GM12878 (cell line): Measurements from ENCODE around the gene UBC. TPM values are rescaled to one million over a fixed set of nuclear protein-coding genes. Genes with fewer than 3 reads are reported as not detected.

ENCODE experiments used
- CREM ChIP-seq: IDR thresholded peaks from 2 replicates; pipeline ENCODE4 v1.6.1; 2014; ENCODE audit warnings: antibody characterized with exemption, low read depth
- CTCF ChIP-seq, 3 experiments: IDR thresholded peaks in 2 of 3; conservative IDR thresholded peaks in 1 of 3; 2 replicates each; pipeline ENCODE4 v1.5.1; 2011; ENCODE audit warnings: low read depth in 3 of 3, low read length in 3 of 3, mild to moderate bottlenecking in 3 of 3, control low read depth in 2 of 3, moderate library complexity in 2 of 3, inconsistent platforms in 1 of 3, mixed read lengths in 1 of 3; ENCODE audit not compliant: control insufficient read depth in 2 of 3, insufficient read depth in 1 of 3; ENCODE audit errors: extremely low read depth in 1 of 3
- EP300 ChIP-seq, 2 experiments: fragments of 150-350 bp in 1 of 2; IDR thresholded peaks; 2 replicates each; pipeline ENCODE4 v1.6.1; 2011 to 2012; ENCODE audit warnings: low read depth in 2 of 2, low read length in 2 of 2, borderline replicate concordance in 1 of 2, improper control_type of control experiment in 1 of 2, inconsistent platforms in 1 of 2; ENCODE audit not compliant: control insufficient read depth in 1 of 2
- FOS ChIP-seq: IDR thresholded peaks from 3 replicates; pipeline ENCODE4 v1.6.1; 2011; ENCODE audit warnings: borderline replicate concordance; ENCODE audit not compliant: insufficient read length; ENCODE audit errors: extremely low read depth
- MTA2 ChIP-seq: fragments of 450-650 bp; IDR thresholded peaks from 2 replicates; pipeline ENCODE4 v1.6.1; 2016; ENCODE audit warnings: low read depth, mild to moderate bottlenecking, moderate library complexity
- NRF1 ChIP-seq: conservative IDR thresholded peaks from 2 replicates; pipeline ENCODE4 v1.6.1; 2011; ENCODE audit warnings: mild to moderate bottlenecking, low read depth, low read length, improper control_type of control experiment
- RELB ChIP-seq: fragments of 450-650 bp; IDR thresholded peaks from 2 replicates; pipeline ENCODE4 v1.6.1; 2017; ENCODE audit warnings: low read depth, mild to moderate bottlenecking, moderate library complexity
- SPI1 ChIP-seq: IDR thresholded peaks from 2 replicates; pipeline ENCODE4 v1.6.1; 2011; ENCODE audit warnings: low read depth, mild to moderate bottlenecking, low read length, moderate library complexity, borderline replicate concordance; ENCODE audit not compliant: insufficient read depth
- SUPT20H ChIP-seq: IDR thresholded peaks from 2 replicates; pipeline ENCODE4 v1.6.1; 2011; ENCODE audit warnings: low read depth, mild to moderate bottlenecking, low read length, moderate library complexity, borderline replicate concordance; ENCODE audit not compliant: control insufficient read depth
- SUZ12 ChIP-seq: fragments of 200-600 bp; sonication (generic); IDR thresholded peaks from one replicate; pipeline ENCODE4 v1.6.1; 2018; ENCODE audit warnings: antibody characterized with exemption, mild to moderate bottlenecking; ENCODE audit not compliant: unreplicated experiment
- YY1 ChIP-seq: IDR thresholded peaks from 2 replicates; pipeline ENCODE4 v1.6.1; 2011; ENCODE audit warnings: low read depth, mild to moderate bottlenecking, low read length
- ZSCAN29 ChIP-seq: fragments of 450-650 bp; IDR thresholded peaks from 2 replicates; pipeline ENCODE4 v1.6.1; 2017; ENCODE audit warnings: mild to moderate bottlenecking, moderate library complexity
- ZZZ3 ChIP-seq: IDR thresholded peaks from 2 replicates; pipeline ENCODE4 v1.6.1; 2011; ENCODE audit warnings: low read depth; ENCODE audit not compliant: control insufficient read depth, insufficient read length
- polyA plus RNA-seq, 11 experiments: library from polyadenylated mRNA; depleted of rRNA in 4 of 11; unstranded in 6 of 11; stranded (reverse) in 5 of 11; fragments of >200 nt; fragmentation: Nextera tagmentation in 4 of 11; fragmentation: Illumina TruSeq in 1 of 11; extraction: Ambion mirVana in 4 of 11; extraction: Trizol in 1 of 11; gene quantifications; 1 replicate in 1 of 11; 2 replicates in 10 of 11; pipeline versions ENCODE4 v1.2.1 to v1.2.3, GENCODE V29; 2011 to 2016; ENCODE audit warnings: inconsistent platforms in 2 of 11, missing spikeins in 2 of 11, low read depth in 1 of 11
- total RNA-seq, 4 experiments: library from RNA; depleted of rRNA in 3 of 4; stranded (reverse); fragments of >200 nt in 3 of 4; fragmentation: Illumina TruSeq in 1 of 4; extraction: Trizol in 1 of 4; gene quantifications; 2 replicates each; pipeline versions ENCODE4 v1.2.1 to v1.2.3, GENCODE V29; 2013 to 2021
- TF ChIP-seq, protein P1 (sequence below): fragments of 450-650 bp; IDR thresholded peaks from 2 replicates; pipeline ENCODE4 v1.6.1; 2016; ENCODE audit warnings: mild to moderate bottlenecking, moderate library complexity, borderline replicate concordance
- TF ChIP-seq, protein P2 (sequence below): IDR thresholded peaks from 2 replicates; pipeline ENCODE4 v1.6.1; 2012; ENCODE audit warnings: improper control_type of control experiment, low read depth, low read length; ENCODE audit not compliant: insufficient replicate concordance

Gene UBC
- total and polyA plus RNA-seq, 10 of the 15 experiments (the other 5 are each of a cell fraction or from before 2014, with no cell fraction given) = 653 to 1,666 (median 874) TPM

GRCh38 chr12:124917135-124917840 is 2.8 kb upstream of the UBC start (continued):
- TF ChIP-seq, protein P1, sequence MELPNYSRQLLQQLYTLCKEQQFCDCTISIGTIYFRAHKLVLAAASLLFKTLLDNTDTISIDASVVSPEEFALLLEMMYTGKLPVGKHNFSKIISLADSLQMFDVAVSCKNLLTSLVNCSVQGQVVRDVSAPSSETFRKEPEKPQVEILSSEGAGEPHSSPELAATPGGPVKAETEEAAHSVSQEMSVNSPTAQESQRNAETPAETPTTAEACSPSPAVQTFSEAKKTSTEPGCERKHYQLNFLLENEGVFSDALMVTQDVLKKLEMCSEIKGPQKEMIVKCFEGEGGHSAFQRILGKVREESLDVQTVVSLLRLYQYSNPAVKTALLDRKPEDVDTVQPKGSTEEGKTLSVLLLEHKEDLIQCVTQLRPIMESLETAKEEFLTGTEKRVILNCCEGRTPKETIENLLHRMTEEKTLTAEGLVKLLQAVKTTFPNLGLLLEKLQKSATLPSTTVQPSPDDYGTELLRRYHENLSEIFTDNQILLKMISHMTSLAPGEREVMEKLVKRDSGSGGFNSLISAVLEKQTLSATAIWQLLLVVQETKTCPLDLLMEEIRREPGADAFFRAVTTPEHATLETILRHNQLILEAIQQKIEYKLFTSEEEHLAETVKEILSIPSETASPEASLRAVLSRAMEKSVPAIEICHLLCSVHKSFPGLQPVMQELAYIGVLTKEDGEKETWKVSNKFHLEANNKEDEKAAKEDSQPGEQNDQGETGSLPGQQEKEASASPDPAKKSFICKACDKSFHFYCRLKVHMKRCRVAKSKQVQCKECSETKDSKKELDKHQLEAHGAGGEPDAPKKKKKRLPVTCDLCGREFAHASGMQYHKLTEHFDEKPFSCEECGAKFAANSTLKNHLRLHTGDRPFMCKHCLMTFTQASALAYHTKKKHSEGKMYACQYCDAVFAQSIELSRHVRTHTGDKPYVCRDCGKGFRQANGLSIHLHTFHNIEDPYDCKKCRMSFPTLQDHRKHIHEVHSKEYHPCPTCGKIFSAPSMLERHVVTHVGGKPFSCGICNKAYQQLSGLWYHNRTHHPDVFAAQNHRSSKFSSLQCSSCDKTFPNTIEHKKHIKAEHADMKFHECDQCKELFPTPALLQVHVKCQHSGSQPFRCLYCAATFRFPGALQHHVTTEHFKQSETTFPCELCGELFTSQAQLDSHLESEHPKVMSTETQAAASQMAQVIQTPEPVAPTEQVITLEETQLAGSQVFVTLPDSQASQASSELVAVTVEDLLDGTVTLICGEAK = peak; percentile 79; the same call in 1 of the 2 replicates
- TF ChIP-seq SUPT20H = no peak
- no peak for TF ChIP-seq NRF1
- no peak for TF ChIP-seq SUZ12
- peak; percentile 72 for TF ChIP-seq MTA2
- peak; percentile 80 for TF ChIP-seq CREM
- peak; percentile 91 for TF ChIP-seq SPI1
- no peak for TF ChIP-seq ZZZ3
- TF ChIP-seq RELB = peak; percentile 98
- TF ChIP-seq EP300 (IDR thresholded peaks at IDR 0.05; ENCODE audit: borderline replicate concordance in 1 of 2, control insufficient read depth in 1 of 2, low read depth in 2 of 2, low read length in 2 of 2) = peak; percentile 75 to 93
- TF ChIP-seq ZSCAN29 = peak; percentile 95
- TF ChIP-seq YY1 = peak; percentile 86
- TF ChIP-seq, protein P2, sequence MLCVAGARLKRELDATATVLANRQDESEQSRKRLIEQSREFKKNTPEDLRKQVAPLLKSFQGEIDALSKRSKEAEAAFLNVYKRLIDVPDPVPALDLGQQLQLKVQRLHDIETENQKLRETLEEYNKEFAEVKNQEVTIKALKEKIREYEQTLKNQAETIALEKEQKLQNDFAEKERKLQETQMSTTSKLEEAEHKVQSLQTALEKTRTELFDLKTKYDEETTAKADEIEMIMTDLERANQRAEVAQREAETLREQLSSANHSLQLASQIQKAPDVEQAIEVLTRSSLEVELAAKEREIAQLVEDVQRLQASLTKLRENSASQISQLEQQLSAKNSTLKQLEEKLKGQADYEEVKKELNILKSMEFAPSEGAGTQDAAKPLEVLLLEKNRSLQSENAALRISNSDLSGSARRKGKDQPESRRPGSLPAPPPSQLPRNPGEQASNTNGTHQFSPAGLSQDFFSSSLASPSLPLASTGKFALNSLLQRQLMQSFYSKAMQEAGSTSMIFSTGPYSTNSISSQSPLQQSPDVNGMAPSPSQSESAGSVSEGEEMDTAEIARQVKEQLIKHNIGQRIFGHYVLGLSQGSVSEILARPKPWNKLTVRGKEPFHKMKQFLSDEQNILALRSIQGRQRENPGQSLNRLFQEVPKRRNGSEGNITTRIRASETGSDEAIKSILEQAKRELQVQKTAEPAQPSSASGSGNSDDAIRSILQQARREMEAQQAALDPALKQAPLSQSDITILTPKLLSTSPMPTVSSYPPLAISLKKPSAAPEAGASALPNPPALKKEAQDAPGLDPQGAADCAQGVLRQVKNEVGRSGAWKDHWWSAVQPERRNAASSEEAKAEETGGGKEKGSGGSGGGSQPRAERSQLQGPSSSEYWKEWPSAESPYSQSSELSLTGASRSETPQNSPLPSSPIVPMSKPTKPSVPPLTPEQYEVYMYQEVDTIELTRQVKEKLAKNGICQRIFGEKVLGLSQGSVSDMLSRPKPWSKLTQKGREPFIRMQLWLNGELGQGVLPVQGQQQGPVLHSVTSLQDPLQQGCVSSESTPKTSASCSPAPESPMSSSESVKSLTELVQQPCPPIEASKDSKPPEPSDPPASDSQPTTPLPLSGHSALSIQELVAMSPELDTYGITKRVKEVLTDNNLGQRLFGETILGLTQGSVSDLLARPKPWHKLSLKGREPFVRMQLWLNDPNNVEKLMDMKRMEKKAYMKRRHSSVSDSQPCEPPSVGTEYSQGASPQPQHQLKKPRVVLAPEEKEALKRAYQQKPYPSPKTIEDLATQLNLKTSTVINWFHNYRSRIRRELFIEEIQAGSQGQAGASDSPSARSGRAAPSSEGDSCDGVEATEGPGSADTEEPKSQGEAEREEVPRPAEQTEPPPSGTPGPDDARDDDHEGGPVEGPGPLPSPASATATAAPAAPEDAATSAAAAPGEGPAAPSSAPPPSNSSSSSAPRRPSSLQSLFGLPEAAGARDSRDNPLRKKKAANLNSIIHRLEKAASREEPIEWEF = peak; percentile 36
- TF ChIP-seq FOS = peak; percentile 56
- no peak for TF ChIP-seq CTCF (IDR thresholded peaks at IDR 0.05 in 2 of 3, conservative IDR thresholded peaks at IDR 0.05 in 1 of 3; ENCODE audit: control insufficient read depth in 2 of 3, extremely low read depth in 1 of 3, insufficient read depth in 1 of 3, low read depth in 3 of 3, low read length in 3 of 3)
